ENCODE results near the gene TNRC6C.

The TNRC6C gene

GRCh38 chr17:78029697-78030096 is 71.2 kb downstream of the TNRC6C start:
- no peak for TF ChIP-seq CTCF (IDR thresholded peaks at IDR 0.05; ENCODE audit: low read depth, low read length)
- no peak overlapping the region for H3K4me3 ChIP-seq (ENCODE audit: low read depth, low read length)

- no peak for TF ChIP-seq CTCF (IDR thresholded peaks at IDR 0.05; ENCODE audit: low read depth, low read length)
- no peak overlapping the region for H3K4me3 ChIP-seq (ENCODE audit: low read depth, low read length)
Observed at GRCh38 chr17:78031435-78031834, 72.9 kb downstream of the TNRC6C start.

- TF ChIP-seq CTCF (IDR thresholded peaks at IDR 0.05; ENCODE audit: low read depth, low read length): no peak
- no peak overlapping the region for H3K4me3 ChIP-seq (ENCODE audit: low read depth, low read length)
Observed at GRCh38 chr17:78032166-78032565, 73.7 kb downstream of the TNRC6C start.

GRCh38 chr17:78034429-78035091 is 76.1 kb downstream of the TNRC6C start:
- no peak overlapping the region for H3K4me3 ChIP-seq (ENCODE audit: low read depth, low read length)
- no peak for TF ChIP-seq CTCF (IDR thresholded peaks at IDR 0.05; ENCODE audit: low read depth, low read length)

- TF ChIP-seq CTCF (IDR thresholded peaks at IDR 0.05; ENCODE audit: low read depth, low read length): no peak
- no peak overlapping the region for H3K4me3 ChIP-seq (ENCODE audit: low read depth, low read length)
Observed at GRCh38 chr17:78037280-78037679, 78.8 kb downstream of the TNRC6C start.

GRCh38 chr17:78038748-78039288 is 80.3 kb downstream of the TNRC6C start:
- TF ChIP-seq CTCF (IDR thresholded peaks at IDR 0.05; ENCODE audit: low read depth, low read length): no peak
- no peak overlapping the region for H3K4me3 ChIP-seq (ENCODE audit: low read depth, low read length)

GRCh38 chr17:78039581-78039980 is 81.1 kb downstream of the TNRC6C start:
- H3K4me3 ChIP-seq (ENCODE audit: low read depth, low read length): no peak overlapping the region
- no peak for TF ChIP-seq CTCF (IDR thresholded peaks at IDR 0.05; ENCODE audit: low read depth, low read length)
